DOHH2 (cell line): Measurements from ENCODE around the gene KLHL6.
A peak's percentile ranks its signal among the peaks of the same experiment; 100 is the strongest.

Source experiments
- CTCF ChIP-seq: fragments of 200-600 bp; sonication (generic); IDR thresholded peaks from one replicate; pipeline ENCODE4 v1.5.1; 2014; ENCODE audit warnings: antibody characterized with exemption, mild to moderate bottlenecking, low read depth, low read length; ENCODE audit not compliant: poor library complexity, severe bottlenecking
- EZH2phosphoT487 ChIP-seq: fragments of 200-600 bp; sonication (generic); IDR thresholded peaks from 2 replicates; pipeline ENCODE4 v1.6.1; 2017; ENCODE audit warnings: borderline replicate concordance, mild to moderate bottlenecking, antibody characterized with exemption, low read length, moderate library complexity, mixed read lengths

- TF ChIP-seq CTCF, result peak; percentile 29
- no peak for TF ChIP-seq EZH2phosphoT487
Measured at GRCh38 chr3:183447206-183448001, 108.1 kb downstream of the KLHL6 start.
